HepG2 (cell line): ENCODE measurements around the gene NT5C3B. TPM values are rescaled to one million over a fixed set of nuclear protein-coding genes. Genes with fewer than 3 reads are reported as not detected.

Source experiments
- BORCS8-MEF2B ChIP-seq: sonication (generic); formaldehyde crosslinking; IDR thresholded peaks from 2 replicates; pipeline ENCODE4 v1.8.0; 2022; ENCODE audit warnings: mild to moderate bottlenecking, missing genetic modification reagents
- CBFB ChIP-seq: sonication (generic); formaldehyde crosslinking; IDR thresholded peaks from 2 replicates; pipeline ENCODE4 v1.4.0; 2020; ENCODE audit warnings: missing genetic modification reagents
- CC2D1A ChIP-seq: sonication (generic); formaldehyde crosslinking; IDR thresholded peaks from 2 replicates; pipeline ENCODE4 v1.8.1; 2023; ENCODE audit warnings: mild to moderate bottlenecking, missing genetic modification reagents
- NFAT5 ChIP-seq: sonication (generic); formaldehyde crosslinking; IDR thresholded peaks from 2 replicates; pipeline ENCODE4 v1.4.0; 2020; ENCODE audit warnings: missing genetic modification reagents
- RFXANK ChIP-seq: IDR thresholded peaks from 2 replicates; pipeline ENCODE4 v1.6.1; 2016
- ZBTB49 ChIP-seq: sonication (generic); formaldehyde crosslinking; IDR thresholded peaks from 2 replicates; pipeline ENCODE4 v1.4.0; 2020; ENCODE audit warnings: missing genetic modification reagents, borderline replicate concordance
- ZNF530 ChIP-seq: sonication (generic); formaldehyde crosslinking; IDR thresholded peaks from 2 replicates; pipeline ENCODE4 v1.5.0; 2020; ENCODE audit warnings: low read depth, mild to moderate bottlenecking, missing genetic modification reagents
- polyA plus RNA-seq, 8 experiments: library from polyadenylated mRNA; depleted of rRNA in 3 of 8; stranded (reverse) in 7 of 8; unstranded in 1 of 8; fragments of >200 nt; fragmentation: Illumina TruSeq in 4 of 8; extraction: Trizol in 4 of 8; gene quantifications; 2 replicates each; pipeline versions ENCODE4 v1.2.1 to v1.2.3, GENCODE V29; 2011 to 2016; ENCODE audit warnings: low read depth in 4 of 8, missing spikeins in 1 of 8, mixed read lengths in 1 of 8; ENCODE audit not compliant: insufficient read depth in 1 of 8
- total RNA-seq, 5 experiments: library from RNA; depleted of rRNA; stranded (reverse); fragments of >200 nt; fragmentation: Illumina TruSeq; extraction: Trizol; gene quantifications; 2 replicates each; pipeline ENCODE4 v1.2.3, GENCODE V29; 2016; ENCODE audit warnings: low read depth in 1 of 5
- TF ChIP-seq, protein P1 (sequence below): sonication (generic); formaldehyde crosslinking; IDR thresholded peaks from 2 replicates; pipeline ENCODE4 v1.9.0; 2021; ENCODE audit warnings: missing genetic modification reagents, mild to moderate bottlenecking, borderline replicate concordance
- TF ChIP-seq, protein P2 (sequence below): sonication (generic); formaldehyde crosslinking; IDR thresholded peaks from 2 replicates; pipeline ENCODE4 v1.5.1; 2020; ENCODE audit warnings: mild to moderate bottlenecking, missing genetic modification reagents, borderline replicate concordance
- TF ChIP-seq, protein P3 (sequence below): sonication (generic); formaldehyde crosslinking; IDR thresholded peaks from 2 replicates; pipeline ENCODE4 v1.8.1; 2023; ENCODE audit warnings: mild to moderate bottlenecking, moderate library complexity, missing genetic modification reagents

The NT5C3B gene
- total and polyA plus RNA-seq, 2 of the 13 experiments (the other 11 are each of a cell fraction or from before 2014, with no cell fraction given) = 104 to 126 TPM

DNA sequence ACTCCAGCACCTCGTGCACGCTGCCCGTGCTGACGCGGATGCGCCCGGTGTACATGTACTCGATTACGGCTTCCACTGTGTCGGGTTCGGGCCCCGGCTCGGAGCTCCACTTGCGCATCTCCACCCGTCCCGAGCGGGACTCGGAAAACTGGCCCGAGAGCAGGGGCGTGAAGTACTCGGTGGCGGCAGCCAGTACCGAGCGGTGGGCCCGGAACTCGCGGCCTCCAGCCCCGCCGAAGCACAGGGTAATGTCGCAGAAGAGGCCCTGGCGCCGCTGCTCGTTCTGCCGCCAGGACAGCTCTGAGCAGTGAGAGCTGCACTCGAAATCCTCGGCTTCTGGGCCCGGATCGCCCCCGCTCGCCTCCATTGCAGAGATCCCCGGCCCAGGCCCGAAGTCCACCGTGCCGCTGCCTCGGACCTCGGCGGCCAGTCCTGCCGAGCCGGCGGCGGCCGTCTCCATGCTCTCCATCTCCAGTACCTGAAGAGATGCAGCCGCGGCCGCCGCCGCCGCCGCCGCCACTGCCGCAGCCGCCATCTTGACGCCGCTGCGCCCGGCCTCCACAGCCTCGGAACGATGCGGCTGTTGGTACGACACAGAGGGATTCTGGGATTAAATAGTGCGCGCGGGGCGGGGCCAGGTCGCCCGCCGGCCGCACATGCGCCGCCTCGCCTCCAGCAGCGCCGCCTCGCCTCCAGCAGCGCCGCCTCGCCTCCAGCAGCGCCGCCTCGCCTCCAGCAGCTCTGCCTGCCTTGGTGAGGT lies 29.0 kb upstream of the NT5C3B start, which contains the start of gene KLHL11 (continued):
- TF ChIP-seq, protein P1, sequence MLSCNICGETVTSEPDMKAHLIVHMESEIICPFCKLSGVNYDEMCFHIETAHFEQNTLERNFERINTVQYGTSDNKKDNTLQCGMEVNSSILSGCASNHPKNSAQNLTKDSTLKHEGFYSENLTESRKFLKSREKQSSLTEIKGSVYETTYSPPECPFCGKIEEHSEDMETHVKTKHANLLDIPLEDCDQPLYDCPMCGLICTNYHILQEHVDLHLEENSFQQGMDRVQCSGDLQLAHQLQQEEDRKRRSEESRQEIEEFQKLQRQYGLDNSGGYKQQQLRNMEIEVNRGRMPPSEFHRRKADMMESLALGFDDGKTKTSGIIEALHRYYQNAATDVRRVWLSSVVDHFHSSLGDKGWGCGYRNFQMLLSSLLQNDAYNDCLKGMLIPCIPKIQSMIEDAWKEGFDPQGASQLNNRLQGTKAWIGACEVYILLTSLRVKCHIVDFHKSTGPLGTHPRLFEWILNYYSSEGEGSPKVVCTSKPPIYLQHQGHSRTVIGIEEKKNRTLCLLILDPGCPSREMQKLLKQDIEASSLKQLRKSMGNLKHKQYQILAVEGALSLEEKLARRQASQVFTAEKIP (CRISPR knock-in tag) = no peak
- TF ChIP-seq, protein P2, sequence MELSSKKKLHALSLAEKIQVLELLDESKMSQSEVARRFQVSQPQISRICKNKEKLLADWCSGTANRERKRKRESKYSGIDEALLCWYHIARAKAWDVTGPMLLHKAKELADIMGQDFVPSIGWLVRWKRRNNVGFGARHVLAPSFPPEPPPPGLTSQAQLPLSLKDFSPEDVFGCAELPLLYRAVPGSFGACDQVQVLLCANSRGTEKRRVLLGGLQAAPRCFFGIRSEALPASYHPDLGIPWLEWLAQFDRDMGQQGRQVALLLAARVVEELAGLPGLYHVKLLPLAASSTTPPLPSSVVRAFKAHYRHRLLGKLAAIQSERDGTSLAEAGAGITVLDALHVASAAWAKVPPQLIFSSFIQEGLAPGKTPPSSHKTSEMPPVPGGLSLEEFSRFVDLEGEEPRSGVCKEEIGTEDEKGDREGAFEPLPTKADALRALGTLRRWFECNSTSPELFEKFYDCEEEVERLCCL = no peak; the same call in 1 of the 2 replicates
- TF ChIP-seq RFXANK (0 out of 2 replicates have a peak, but pooled peaks have one; percentile 10), ZNF530 (no peak; the same call in 1 of the 2 replicates), NFAT5 (no peak), ZBTB49 (no peak), CBFB (CRISPR knock-in tag) (peak; percentile 62; the same call in 1 of the 2 replicates), BORCS8-MEF2B (peak; percentile 68; the same call in 1 of the 2 replicates), CC2D1A (CRISPR knock-in tag) (no peak)
- TF ChIP-seq, protein P3, sequence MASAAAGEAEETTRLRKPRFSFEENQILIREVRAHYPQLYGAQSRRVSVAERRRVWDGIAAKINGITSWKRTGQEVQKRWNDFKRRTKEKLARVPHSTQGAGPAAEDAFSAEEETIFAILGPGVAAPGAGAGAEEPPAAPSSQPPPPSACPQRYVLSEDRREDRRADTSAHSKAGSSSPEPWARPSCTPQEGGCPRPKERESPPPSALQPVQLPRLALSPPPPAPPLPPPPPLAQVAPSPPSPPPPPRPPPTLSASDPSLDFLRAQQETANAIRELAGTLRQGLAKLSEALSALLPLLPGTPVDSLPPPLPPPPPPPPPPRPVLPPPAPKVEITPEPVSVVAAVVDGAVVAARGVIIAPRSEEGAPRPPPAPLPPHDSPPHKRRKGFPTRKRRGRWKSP (CRISPR knock-in tag) = peak; percentile 92
